ENCODE data around the gene EFCAB10. TPM values are rescaled to one million over a fixed set of nuclear protein-coding genes. Genes with fewer than 3 reads are reported as not detected.

EFCAB10 gene
- total RNA-seq, 1 donor from 2014 or later: 0.28 TPM

DNA sequence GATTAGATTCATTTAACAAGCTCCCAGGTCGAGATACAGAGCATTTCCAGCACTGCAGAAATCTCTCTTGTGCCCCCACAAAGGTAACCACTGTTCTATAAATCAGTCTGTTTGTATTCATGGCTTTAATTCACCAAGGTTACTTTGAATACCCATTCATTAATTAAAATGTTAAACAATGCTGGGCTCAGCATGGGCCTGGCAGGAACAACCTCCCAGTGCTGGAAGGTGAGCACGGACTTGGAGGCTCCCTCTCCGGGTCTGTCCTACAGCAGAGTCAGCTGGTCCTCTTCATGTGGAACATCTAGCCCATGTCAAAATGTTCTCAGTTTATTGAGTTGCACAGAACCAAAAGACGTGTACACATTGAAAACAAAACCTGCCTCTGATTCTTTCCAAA is 15.6 kb upstream of the EFCAB10 start:
- Mint-ChIP-seq H3K27me3 (ENCODE audit: unreplicated experiment) (no peaks in the 10 kb centered on the region), H3K9me3 (ENCODE audit: unreplicated experiment) (no peaks in the 10 kb centered on the region), H3K27ac (ENCODE audit: unreplicated experiment) (no peak overlapping the region), H3K4me3 (ENCODE audit: unreplicated experiment) (no peak overlapping the region), H3K4me1 (ENCODE audit: unreplicated experiment) (peaks cover 4% of the 10 kb centered on the region), H3K36me3 (ENCODE audit: low read depth, unreplicated experiment) (no peaks in the 10 kb centered on the region)
- TF ChIP-seq, protein P1, sequence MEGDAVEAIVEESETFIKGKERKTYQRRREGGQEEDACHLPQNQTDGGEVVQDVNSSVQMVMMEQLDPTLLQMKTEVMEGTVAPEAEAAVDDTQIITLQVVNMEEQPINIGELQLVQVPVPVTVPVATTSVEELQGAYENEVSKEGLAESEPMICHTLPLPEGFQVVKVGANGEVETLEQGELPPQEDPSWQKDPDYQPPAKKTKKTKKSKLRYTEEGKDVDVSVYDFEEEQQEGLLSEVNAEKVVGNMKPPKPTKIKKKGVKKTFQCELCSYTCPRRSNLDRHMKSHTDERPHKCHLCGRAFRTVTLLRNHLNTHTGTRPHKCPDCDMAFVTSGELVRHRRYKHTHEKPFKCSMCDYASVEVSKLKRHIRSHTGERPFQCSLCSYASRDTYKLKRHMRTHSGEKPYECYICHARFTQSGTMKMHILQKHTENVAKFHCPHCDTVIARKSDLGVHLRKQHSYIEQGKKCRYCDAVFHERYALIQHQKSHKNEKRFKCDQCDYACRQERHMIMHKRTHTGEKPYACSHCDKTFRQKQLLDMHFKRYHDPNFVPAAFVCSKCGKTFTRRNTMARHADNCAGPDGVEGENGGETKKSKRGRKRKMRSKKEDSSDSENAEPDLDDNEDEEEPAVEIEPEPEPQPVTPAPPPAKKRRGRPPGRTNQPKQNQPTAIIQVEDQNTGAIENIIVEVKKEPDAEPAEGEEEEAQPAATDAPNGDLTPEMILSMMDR (IDR thresholded peaks at IDR 0.05; ENCODE audit: unreplicated experiment): no peak
- DNase-seq (ENCODE audit: low spot score): no peak

DNA sequence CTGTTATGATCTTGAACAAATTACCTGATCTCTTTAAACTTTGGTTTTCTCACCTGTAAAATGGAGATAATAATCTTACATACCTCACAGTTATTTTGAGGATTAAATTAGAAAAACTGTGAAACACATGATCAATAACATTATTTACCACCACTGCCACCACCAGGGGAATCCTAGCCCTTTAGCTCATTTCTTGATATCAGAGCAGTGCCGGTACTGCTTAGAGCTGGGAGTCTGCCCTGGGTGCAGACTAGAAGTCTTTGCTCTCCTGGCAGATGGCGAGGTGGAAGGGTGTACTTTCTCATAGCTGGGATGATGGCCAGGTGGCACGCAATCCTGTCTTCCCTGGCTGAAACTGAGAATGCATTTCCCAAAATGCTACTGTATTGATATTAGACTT is 12.7 kb upstream of the EFCAB10 start:
- Mint-ChIP-seq H3K27ac (ENCODE audit: unreplicated experiment) (no peak overlapping the region), H3K4me3 (ENCODE audit: unreplicated experiment) (no peak overlapping the region), H3K4me1 (ENCODE audit: unreplicated experiment) (peaks cover 3% of the 10 kb centered on the region), H3K27me3 (ENCODE audit: unreplicated experiment) (no peaks in the 10 kb centered on the region), H3K36me3 (ENCODE audit: low read depth, unreplicated experiment) (no peaks in the 10 kb centered on the region), H3K9me3 (ENCODE audit: unreplicated experiment) (no peaks in the 10 kb centered on the region)
- TF ChIP-seq, protein P1 (IDR thresholded peaks at IDR 0.05; ENCODE audit: unreplicated experiment): no peak
- no peak for DNase-seq (ENCODE audit: low spot score)

DNA sequence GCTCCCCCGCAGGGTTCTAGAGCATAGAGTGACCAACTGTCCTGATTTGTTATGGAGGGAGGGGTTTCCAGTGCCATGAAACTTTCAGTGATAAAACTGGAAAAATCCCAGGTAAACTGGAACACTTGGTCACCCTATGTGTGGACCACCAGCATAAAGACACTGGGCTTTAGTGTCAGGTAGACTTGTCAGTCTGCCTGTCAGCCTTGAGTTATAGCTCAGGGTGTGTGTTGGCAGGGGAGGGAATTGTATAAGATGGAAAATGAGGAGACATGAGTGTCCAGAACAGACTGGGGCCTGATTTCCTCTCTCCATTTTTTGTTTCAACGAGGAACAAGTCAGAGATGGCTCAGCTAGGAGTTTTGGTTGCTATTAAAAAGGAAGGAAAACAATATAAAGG is 10.2 kb upstream of the EFCAB10 start:
- H3K27me3 Mint-ChIP-seq (ENCODE audit: unreplicated experiment): no peaks in the 10 kb centered on the region
- peaks cover 3% of the 10 kb centered on the region for H3K4me1 Mint-ChIP-seq (ENCODE audit: unreplicated experiment)
- TF ChIP-seq, protein P1 (IDR thresholded peaks at IDR 0.05; ENCODE audit: unreplicated experiment): no peak
- H3K27ac Mint-ChIP-seq (ENCODE audit: unreplicated experiment): no peak overlapping the region
- no peaks in the 10 kb centered on the region for H3K9me3 Mint-ChIP-seq (ENCODE audit: unreplicated experiment)
- H3K4me3 Mint-ChIP-seq (ENCODE audit: unreplicated experiment): no peak overlapping the region
- no peaks in the 10 kb centered on the region for H3K36me3 Mint-ChIP-seq (ENCODE audit: low read depth, unreplicated experiment)
- no peak for DNase-seq (ENCODE audit: low spot score)

DNA sequence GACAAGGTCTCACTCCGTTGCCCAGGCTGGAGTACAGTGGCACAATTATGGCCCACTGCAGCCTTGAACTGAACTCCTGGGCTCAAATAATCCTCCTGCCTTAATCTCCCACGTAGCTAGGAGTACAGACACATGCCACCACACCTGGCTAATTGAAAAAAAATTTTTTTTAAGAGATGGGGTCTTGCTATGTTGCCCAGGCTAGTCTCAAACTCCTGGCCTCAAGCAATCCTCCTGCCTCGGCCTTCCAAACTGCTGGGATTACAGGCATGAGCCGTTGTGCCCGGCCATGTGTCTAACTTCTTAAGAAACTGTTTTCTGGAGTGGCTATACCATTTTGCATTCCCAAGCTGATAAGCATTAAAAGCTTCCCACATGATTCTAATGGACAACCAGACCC is 9.5 kb upstream of the EFCAB10 start:
- TF ChIP-seq, protein P1 (IDR thresholded peaks at IDR 0.05; ENCODE audit: unreplicated experiment): no peak
- no peaks in the 10 kb centered on the region for H3K36me3 Mint-ChIP-seq (ENCODE audit: low read depth, unreplicated experiment)
- no peaks in the 10 kb centered on the region for H3K27me3 Mint-ChIP-seq (ENCODE audit: unreplicated experiment)
- no peak overlapping the region for H3K27ac Mint-ChIP-seq (ENCODE audit: unreplicated experiment)
- peaks cover 3% of the 10 kb centered on the region for H3K4me1 Mint-ChIP-seq (ENCODE audit: unreplicated experiment)
- no peak overlapping the region for H3K4me3 Mint-ChIP-seq (ENCODE audit: unreplicated experiment)
- no peaks in the 10 kb centered on the region for H3K9me3 Mint-ChIP-seq (ENCODE audit: unreplicated experiment)
- DNase-seq (ENCODE audit: low spot score): no peak

DNA sequence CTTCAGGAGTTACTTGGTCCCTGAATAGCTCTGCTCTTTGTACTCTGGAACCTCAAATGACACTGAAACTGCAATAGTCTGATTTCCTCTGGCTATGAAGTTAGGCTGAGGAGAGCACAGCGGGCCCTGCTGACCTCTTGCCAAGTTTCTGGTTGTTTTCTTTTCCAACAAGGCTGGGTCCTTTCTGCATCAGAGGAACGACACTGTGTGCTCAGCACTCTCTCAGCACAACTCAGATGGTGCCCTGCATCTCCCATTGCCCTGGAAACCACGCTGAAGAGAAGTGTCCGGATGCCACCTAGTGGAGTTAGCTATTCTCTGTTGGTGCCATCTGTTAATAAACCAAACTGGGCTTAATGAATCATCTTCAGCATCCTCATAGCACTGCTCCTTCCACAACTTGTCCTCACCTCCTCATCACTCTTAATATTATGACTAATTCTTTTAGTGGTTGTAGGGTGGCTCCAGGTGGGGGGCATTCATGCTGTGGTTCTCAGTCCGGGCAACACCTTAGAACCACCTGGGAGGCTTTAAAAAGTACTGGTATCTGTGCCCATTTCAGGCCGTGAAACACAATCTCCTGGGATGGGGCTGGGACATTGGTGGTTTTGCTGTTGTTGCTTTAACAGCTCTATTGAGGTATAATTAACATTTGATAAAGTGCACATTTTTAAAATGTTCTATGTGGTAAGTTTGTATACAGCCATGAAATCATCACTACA is 8.2 kb upstream of the EFCAB10 start:
- TF ChIP-seq, protein P1 (IDR thresholded peaks at IDR 0.05; ENCODE audit: unreplicated experiment): peak; percentile 35
- DNase-seq (ENCODE audit: low spot score): peak; percentile 51
- Mint-ChIP-seq H3K27me3 (ENCODE audit: unreplicated experiment) (no peaks in the 10 kb centered on the region), H3K27ac (ENCODE audit: unreplicated experiment) (no peak overlapping the region), H3K36me3 (ENCODE audit: low read depth, unreplicated experiment) (peaks cover 2% of the 10 kb centered on the region), H3K4me1 (ENCODE audit: unreplicated experiment) (peaks cover 3% of the 10 kb centered on the region), H3K9me3 (ENCODE audit: unreplicated experiment) (no peaks in the 10 kb centered on the region), H3K4me3 (ENCODE audit: unreplicated experiment) (no peak overlapping the region)
